ENCODE data around the gene AHSA1. TPM values are rescaled to one million over a fixed set of nuclear protein-coding genes. Genes with fewer than 3 reads are reported as not detected.

Gene AHSA1
- total RNA-seq, 1 donor from 2014 or later: 122 TPM

GRCh38 chr14:77491056-77491455 is 33.2 kb downstream of the AHSA1 start:
- no peaks in the 10 kb centered on the region for H3K9me3 ChIP-seq
- DNase-seq (no peak), ATAC-seq (no peak)
- no peaks in the 10 kb centered on the region for H3K4me1 ChIP-seq
- intact Hi-C loops (cut with DNase I): no loop called here
- H3K4me3 ChIP-seq: no peak overlapping the region
- H3K27ac ChIP-seq: no peak overlapping the region
- H3K36me3 ChIP-seq: no peaks in the 10 kb centered on the region
- H3K27me3 ChIP-seq (ENCODE audit: low read depth): no peaks in the 10 kb centered on the region
- no peak for TF ChIP-seq CTCF (IDR thresholded peaks at IDR 0.05)

- DNase-seq (no peak), ATAC-seq (no peak)
- no peak overlapping the region for H3K4me3 ChIP-seq
- H3K27me3 ChIP-seq (ENCODE audit: low read depth): peaks cover 34% of the 10 kb centered on the region
- H3K9me3 ChIP-seq: no peaks in the 10 kb centered on the region
- intact Hi-C loops (cut with DNase I): no loop called here
- peaks cover 8% of the 10 kb centered on the region for H3K4me1 ChIP-seq
- TF ChIP-seq CTCF (IDR thresholded peaks at IDR 0.05): no peak
- no peak overlapping the region for H3K27ac ChIP-seq
- no peaks in the 10 kb centered on the region for H3K36me3 ChIP-seq
Measured at GRCh38 chr14:77495334-77495733, 37.4 kb downstream of the AHSA1 start.

- no peaks in the 10 kb centered on the region for H3K36me3 ChIP-seq
- no peaks in the 10 kb centered on the region for H3K9me3 ChIP-seq
- peak within 1 kb of the TSS; percentile 56 for H3K4me3 ChIP-seq
- H3K4me1 ChIP-seq: peaks cover 8% of the 10 kb centered on the region
- DNase-seq: peak; percentile 51
- peak; percentile 83 to 84 for ATAC-seq
- H3K27ac ChIP-seq: no peak within 1 kb of the TSS
- peaks cover 34% of the 10 kb centered on the region for H3K27me3 ChIP-seq (ENCODE audit: low read depth)
- intact Hi-C loops (cut with DNase I): no loop called here
- no peak for TF ChIP-seq CTCF (IDR thresholded peaks at IDR 0.05)
Measured at GRCh38 chr14:77498120-77498979, 40.5 kb downstream of the AHSA1 start, which contains the start of gene ISM2. Gene ISM2, minus strand, starts transcription at chr14:77498816. Its CDS starts 23 bp downstream, at chr14:77498793.

GRCh38 chr14:77498984-77499527 is 41.2 kb downstream of the AHSA1 start:
- TF ChIP-seq CTCF (IDR thresholded peaks at IDR 0.05): no peak
- H3K27ac ChIP-seq: no peak overlapping the region
- H3K9me3 ChIP-seq: no peaks in the 10 kb centered on the region
- intact Hi-C loops (cut with DNase I): no loop called here
- peaks cover 8% of the 10 kb centered on the region for H3K4me1 ChIP-seq
- ATAC-seq (peak; percentile 28 to 42), DNase-seq (no peak)
- no peaks in the 10 kb centered on the region for H3K36me3 ChIP-seq
- peak overlapping the region; percentile 56 for H3K4me3 ChIP-seq
- H3K27me3 ChIP-seq (ENCODE audit: low read depth): peaks cover 34% of the 10 kb centered on the region

GRCh38 chr14:77502109-77502782 is 44.4 kb downstream of the AHSA1 start:
- H3K9me3 ChIP-seq: no peaks in the 10 kb centered on the region
- no peak for TF ChIP-seq CTCF (IDR thresholded peaks at IDR 0.05)
- H3K36me3 ChIP-seq: peaks cover 10% of the 10 kb centered on the region
- H3K4me1 ChIP-seq: peaks cover 8% of the 10 kb centered on the region
- no peak overlapping the region for H3K27ac ChIP-seq
- peaks cover 27% of the 10 kb centered on the region for H3K27me3 ChIP-seq (ENCODE audit: low read depth)
- ATAC-seq (no peak), DNase-seq (no peak)
- intact Hi-C loops (cut with DNase I): no loop called here
- no peak overlapping the region for H3K4me3 ChIP-seq
